Loucy (cell line): ENCODE results near the gene ADM2.

Experiments used
- EZH2phosphoT487 ChIP-seq: fragments of 200-600 bp; IDR thresholded peaks from 2 replicates; pipeline ENCODE4 v1.6.1; 2018; ENCODE audit warnings: antibody characterized with exemption, mild to moderate bottlenecking, moderate library complexity, borderline replicate concordance
- TF ChIP-seq, protein P1 (sequence below): fragments of 200-600 bp; sonication (generic); conservative IDR thresholded peaks from 2 replicates; pipeline ENCODE4 v1.5.1; 2014; ENCODE audit warnings: mild to moderate bottlenecking, antibody characterized with exemption, low read length

DNA sequence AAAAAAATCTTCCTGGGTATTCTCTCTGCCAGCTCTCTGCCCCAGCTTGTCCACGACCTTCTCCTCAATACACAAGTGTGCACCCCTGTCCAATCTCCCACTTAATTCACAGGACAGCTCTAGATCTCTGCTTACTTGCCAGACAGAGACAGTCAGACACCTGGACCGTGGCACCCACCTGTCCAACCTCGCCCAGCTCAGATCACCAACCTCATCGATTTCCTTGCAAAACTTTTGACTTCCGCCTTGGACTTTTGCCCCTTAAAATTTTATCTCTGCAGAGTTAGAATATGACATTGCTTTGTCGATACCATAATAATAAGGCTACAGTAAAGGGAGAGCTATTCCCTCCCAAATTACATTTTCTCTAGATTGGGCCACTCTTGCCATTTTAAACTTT, 15.8 kb downstream of the ADM2 start:
- TF ChIP-seq, protein P1, sequence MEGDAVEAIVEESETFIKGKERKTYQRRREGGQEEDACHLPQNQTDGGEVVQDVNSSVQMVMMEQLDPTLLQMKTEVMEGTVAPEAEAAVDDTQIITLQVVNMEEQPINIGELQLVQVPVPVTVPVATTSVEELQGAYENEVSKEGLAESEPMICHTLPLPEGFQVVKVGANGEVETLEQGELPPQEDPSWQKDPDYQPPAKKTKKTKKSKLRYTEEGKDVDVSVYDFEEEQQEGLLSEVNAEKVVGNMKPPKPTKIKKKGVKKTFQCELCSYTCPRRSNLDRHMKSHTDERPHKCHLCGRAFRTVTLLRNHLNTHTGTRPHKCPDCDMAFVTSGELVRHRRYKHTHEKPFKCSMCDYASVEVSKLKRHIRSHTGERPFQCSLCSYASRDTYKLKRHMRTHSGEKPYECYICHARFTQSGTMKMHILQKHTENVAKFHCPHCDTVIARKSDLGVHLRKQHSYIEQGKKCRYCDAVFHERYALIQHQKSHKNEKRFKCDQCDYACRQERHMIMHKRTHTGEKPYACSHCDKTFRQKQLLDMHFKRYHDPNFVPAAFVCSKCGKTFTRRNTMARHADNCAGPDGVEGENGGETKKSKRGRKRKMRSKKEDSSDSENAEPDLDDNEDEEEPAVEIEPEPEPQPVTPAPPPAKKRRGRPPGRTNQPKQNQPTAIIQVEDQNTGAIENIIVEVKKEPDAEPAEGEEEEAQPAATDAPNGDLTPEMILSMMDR, result no peak
- TF ChIP-seq EZH2phosphoT487, result no peak
